ENCODE results near the gene TMEM171.

Gene TMEM171

DNA sequence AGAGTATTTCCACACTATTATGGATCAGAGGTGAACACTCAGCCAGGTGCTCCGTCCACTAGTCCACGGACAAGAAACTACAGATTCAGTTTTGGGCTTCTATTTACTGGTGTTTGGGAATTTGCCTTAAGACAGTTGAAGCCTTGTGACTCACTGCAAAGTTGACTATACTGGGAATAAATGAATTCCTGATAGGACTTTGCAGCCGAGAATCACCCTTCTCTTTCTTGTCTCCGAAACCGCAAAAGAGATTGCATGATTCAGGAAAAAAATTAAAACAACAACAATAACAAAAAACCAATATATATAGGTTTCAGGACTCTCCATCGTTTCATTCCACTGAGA is 716 bp downstream of the TMEM171 start:
- no peak for DNase-seq

DNA sequence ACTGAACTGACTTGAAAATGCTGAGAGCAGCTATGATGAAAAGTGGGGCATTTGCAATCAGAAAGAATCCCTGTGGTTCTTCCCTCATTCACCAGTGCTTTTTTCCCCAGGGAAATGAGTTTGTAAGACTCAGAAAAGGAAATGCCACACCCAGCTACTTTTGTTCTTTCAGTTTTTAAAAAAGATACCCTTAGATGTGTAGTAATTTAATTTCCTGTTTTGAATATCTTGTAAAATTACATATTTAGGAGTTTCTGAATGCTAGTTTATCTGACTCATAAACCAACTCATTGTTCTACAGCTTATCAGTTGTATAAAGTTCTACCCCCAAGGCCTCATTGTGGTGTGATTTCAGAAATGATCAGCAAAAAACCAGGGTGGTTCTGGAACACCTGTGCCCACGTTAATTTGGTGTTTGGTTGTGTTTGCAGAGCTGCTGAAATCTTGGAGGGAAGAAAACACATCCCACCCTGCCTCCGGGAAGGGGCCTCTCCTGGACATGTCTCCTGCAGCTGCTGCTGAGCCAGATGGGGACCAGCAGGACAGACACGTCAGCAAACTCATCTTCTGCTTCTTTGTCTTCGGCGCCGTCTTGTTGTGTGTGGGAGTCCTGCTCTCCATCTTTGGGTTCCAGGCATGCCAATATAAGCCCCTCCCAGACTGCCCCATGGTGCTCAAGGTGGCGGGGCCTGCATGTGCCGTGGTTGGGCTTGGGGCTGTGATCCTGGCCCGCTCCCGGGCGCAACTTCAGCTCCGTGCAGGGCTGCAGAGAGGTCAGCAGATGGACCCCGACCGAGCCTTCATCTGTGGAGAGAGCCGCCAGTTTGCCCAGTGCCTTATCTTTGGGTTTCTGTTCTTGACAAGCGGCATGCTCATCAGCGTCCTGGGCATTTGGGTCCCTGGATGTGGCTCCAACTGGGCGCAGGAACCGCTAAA is 2.8 kb downstream of the TMEM171 start:
- DNase-seq: no peak

DNA sequence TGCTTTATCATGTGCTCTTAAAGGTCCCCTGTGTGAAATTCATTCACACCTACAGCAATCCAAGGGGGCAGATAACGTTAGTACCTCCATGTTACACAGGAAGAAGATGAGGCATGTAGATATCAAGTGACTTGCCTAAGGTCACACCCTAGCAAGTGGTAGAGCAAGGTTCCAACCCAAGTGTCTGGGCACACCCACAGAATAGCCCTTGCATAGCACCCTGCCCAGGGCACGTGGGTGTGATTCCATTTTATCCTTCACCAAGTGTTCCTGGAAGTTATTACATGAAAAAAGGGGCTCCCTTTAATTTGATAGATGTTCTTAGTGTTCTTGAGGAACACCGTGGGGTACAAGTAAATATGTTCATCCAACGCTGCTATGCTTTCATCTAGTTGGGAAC is 4.9 kb downstream of the TMEM171 start:
- no peak for DNase-seq

DNA sequence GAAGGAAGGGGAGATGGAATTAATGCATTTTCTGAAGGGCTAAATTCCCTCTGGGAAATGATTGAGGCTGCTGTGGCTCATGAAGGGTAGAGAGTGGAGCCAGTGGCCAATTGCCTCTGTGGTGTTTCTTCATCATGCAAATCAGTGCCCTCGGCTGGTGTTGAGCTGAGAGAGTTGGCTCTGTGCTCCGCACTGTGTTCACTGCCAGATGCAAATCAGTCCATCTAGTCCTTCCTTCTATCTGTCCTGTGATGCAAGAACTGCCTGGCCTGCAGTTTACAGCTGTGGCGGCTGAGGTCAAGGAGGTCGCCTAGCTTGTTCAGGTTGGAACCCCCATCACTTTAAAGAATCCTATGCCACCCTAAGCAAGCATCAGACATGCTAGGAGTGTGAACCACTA is 6.0 kb downstream of the TMEM171 start:
- no peak for DNase-seq

DNA sequence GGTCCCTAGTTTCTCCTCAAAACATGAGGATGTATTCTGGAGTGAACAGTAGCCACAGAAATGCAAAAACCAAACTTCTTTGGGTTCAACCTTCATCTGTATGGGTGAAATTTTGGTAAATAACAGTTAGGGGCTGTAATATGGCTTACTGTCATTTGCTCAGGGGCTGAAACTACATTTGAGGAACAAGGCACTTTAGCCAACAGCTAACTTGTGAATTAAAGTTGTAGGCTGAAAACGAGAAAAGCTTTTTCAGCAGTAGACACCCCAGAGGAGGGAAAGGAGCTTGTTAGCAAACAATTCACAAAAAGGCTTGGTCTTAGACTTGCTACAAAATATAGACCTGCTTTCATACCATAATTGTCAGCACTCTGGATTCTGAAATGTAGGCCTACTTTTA is 6.6 kb downstream of the TMEM171 start:
- no peak for DNase-seq

DNA sequence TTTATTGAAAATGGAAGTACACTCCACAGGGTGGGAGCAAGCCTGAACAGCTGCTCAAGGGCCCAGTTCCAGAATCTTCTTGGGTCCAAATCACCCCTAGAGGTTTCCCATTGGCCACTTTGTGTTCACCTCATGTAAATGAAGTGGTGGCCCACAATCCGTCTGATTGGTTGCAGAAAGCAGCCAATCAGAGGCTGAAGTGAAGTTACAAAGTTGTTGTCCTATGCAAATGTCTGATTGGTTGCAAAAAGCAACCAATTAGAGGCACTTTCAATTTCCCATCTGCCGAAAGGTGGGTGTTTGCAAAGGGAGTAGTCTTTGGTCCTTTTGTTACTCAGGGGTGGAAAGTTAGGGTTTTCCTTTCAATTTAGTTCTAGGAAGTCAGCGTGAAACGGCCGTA is 8.8 kb downstream of the TMEM171 start:
- no peak for DNase-seq

DNA sequence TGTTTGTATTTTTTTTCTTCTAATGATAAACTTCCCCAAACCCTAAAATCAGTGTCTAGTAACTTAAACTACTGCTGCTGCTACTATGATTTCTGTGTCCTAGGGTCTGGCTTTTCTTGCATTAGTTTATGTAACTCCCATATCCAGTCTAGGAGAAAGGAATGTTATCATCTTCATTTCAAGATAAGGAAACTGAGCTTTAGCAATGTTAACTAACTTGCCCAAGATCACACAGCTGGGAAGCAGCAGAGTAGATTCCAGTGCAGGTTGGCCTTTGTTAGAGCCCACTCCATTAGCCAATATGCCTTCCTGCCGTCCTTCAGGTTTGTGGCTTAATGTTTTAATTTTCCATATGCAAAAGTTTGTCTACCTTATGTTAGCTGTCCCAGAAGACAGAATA is 10.4 kb downstream of the TMEM171 start:
- no peak for DNase-seq

DNA sequence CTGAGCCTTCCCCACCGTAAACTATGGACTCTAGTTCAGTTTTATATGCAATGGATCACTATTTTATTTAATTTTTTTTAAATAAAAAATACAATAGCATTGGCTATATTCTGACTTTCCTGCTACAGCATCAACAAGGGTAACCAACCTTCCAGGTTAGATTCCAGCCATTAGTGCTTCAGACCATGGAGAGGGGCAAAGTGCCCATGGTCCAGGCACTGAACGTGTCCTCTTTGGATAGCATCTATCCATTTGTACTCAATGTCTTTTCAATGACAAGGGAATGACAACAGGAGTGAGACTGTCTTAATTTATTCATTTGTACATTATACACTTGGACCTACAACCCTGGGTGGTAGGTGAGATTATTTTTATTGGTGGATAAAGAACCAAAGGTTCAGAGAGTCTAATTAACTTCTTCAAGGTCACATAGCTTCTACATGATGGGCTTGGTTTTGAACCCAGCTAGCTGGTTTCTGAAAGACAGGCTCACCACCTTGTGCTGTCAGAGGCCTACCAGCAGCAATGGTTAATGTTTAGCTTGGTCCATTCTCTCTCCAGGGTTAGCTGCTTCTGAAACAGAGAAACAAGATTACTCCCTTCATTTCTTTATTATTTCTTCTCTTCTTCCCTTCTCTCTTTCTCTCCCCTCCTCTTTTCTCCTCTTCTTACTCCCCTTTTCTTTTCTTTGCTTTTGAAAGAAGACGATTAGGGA is 11.5 kb downstream of the TMEM171 start:
- no peak for DNase-seq

DNA sequence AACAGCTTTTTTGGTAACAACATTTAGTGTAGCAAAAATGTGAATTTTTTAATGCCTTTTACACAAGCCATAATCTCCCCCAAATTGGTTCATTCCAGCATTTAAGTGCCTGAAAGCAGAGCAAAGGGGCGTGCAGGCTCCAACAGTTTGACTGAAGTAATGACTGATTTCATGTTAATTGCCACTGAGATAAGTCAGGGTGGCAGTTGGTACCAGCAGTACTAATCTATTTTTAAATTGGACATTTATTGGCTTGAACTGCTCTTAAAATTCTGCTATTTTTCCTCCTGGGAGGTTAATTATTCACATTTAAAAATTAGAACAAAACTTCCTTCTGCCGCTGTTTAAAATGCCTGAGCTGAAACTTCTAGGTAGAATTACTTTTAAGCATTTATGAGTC is 12.4 kb downstream of the TMEM171 start:
- DNase-seq: no peak

DNA sequence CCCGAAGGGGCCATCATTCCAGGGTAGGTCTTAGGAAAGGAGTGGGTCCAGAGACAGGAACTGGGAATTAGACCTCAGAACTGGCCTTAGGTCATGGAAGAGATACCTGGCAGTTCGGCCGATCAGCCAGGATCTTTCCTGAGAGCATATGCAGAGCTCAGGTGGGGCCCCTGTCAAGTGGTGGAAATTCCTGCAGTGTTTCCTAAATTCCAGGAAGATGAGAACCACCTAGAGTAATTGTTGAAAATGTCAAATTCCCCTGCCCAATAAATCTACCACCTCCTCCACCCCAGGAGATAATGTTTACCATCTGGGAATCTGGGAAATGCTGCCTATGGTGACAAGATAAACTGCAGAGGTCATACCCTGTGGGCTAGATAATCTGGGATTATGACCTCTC is 14.6 kb downstream of the TMEM171 start:
- no peak for DNase-seq

DNA sequence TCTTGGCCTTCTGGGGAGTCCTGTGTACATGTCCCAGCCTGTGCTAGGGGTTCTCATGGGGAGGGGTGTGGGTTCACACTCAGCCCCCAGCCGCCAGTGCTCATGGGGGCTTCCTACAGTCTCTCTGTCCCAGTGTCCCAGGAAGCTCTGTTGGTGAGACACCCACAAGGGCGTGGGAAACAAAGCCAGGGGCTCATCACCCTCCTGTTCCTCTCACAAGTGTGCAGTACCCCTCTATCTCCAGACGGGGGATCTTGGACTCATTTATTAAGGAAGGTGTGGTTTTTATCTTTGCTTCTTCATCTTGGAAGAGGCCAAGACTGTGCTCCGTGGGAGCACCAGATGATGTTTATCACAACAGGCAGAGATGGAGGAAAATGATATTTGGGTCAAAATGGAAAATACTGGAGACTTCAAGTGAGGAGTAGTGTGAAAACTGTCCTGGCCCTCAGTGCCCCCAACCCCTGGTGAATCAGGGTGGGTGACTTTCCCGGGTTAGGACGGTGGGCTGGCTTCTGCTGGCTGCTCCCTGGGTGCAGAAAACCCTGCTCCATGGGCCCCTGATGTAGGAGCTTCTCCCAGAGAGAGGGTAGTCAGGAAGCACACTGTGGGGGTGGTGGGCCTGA is 15.2 kb downstream of the TMEM171 start:
- no peak for DNase-seq

DNA sequence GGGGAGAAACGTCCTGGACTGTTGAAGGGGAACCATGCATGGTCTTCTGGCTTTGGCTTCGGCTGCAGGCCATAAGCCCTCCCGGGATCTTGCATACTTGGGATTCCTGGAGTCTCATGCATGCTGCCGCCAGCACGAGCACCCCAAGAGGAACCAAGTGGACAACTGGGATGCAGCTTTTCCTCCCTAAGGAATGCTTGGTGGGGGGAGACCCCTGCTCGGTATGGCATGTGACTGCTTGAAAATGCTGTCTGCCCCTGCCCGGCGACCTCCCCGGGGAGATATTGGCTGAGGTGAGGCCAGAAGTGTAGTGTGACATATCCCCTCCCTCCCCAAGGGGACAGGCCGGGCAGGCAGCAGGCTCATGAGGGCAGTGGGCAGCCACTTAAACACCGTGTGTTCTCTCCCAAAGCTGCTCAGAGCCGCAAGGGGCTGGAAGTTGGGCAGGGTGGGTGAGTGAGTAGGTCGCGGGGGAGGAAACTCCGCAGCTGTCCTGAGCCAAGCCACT is 15.7 kb downstream of the TMEM171 start:
- no peak for DNase-seq

DNA sequence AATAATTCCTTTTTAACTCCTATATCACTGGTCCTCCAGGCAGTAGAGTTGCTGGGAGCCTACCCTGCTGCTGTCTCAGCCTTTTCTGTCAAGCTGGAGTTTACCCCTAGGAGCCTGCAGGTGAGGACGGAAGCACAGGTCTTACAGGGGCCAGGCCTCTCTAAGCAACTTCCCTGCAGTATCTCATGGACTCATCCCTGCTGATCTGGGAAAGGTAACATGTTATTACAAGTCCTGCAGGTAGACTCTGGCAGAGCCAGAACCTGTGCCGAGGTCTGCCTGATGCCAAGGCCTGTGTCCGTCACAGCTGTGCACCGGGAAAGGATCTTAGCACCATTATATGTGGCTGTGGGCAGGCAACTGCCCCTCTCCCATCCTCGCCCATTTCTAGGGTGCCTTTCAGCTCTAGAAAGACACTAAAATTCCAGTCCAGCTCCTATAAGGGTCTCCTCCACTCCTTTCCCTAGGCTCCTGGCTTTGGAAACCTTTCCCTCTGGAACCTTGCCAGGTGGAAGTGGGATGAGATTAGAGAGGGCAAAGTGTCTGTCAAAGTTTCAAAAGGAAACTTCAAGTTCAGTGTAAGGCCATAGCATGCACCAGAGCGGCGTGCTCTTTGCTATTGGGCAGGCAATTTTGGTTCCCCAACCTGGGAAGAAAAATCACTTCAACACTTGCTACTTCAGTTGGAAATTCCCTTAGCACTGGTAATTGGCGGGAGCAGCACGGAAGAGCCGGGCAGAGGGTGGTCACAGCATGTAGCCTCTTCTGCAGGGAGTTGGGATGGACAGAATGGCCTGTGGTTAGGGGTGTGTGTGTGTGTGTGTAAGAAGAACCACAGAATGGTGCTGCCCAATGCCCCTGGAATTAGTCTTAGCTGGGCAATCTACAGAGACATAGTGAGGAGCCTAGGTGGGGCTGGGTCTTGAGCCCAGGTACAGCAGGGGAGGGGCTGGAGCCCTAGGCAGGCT is 17.5 kb downstream of the TMEM171 start:
- no peak for DNase-seq

DNA sequence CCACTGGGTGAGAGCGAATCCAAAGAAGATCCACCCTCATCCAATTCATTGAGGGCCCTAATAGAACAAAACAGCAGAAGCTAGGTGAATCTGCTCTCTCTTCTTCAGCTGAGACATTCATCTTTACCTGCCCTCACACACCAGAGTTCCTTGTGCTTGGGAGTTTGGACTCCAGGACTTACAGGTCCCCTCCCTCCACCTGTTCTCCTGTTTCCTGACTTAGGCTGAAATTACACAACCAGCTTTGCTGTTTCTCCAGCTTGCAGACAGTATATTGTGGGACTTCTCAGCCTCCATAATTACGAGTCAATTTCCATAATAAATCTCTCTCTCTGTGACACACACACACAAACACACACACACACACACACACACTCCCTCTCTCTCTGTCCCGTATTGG is 19.1 kb downstream of the TMEM171 start:
- no peak for DNase-seq

DNA sequence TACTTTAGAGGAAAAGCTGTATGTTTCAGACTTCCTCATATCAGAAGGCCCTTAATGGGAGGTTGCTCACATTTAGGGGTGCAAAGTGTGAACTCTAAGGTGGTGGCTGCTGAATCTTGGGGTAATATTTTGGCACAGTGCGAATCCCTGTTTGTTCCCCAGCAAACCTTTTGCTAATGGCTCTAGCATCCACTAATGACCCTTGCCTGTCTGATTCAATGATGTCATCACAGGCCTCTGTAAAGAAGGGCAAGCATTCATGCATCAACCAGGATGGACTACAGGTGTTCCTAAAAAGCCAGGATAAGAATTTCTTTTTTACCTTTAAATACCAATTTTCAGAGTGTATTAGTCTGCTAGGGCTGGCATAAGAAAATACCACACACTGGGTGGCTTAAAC is 20.4 kb downstream of the TMEM171 start:
- DNase-seq: no peak

DNA sequence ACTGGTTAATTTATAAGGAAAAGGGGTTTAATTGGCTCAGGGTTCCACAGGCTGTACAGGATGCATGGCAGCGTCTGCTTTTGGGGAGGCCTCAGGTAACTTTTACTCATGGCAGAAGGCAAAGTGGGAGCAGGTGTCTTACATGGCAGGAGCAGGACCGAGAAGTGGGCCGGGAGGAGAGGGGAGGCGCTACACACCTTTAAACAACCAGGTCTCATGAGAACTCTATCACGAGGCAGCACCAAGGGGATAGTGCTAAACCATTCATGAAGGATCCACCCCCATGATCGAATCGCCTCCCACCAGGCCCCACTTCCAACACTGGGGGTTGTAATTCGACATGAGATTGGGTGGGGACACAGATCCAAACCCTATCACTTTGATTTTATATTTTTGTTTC is 21.7 kb downstream of the TMEM171 start:
- no peak for DNase-seq

DNA sequence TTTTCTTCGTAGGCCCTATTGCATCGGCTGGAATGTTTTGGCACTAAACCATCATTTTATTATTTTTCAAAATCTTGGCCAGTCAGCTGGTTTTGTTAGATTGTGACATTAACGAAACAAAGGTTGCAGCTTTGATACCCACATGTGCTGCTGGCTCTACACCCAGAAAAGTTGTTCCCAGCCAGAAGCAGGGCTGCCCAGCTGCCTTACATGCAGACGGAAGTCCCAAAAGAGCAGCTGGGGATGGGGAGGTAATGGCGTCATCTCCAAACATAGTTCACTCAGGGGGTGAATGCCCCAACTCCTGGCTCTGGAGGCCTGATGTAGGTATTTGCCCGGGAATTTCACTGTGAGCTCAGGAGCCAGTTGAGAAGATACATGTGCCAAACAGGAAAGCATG is 23.3 kb downstream of the TMEM171 start:
- DNase-seq: no peak

DNA sequence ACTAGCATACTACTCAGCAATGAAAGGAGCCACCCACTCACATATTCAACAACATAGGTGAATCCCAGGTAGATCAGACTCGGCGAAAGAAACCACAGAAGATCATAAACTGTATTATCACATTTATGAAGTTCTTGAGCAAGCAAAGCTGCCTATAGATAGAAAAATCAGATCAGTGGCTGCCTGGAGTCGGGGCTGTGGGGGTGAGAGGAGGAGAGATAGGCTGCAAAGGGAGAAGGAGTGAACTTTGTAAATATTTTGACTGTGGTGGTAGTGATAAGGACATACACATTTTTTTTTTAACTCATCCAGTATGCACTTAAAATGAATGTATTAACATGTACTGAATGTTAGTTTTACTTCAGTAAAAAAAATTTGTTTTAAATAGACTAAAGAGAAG is 29.2 kb downstream of the TMEM171 start:
- DNase-seq: no peak

DNA sequence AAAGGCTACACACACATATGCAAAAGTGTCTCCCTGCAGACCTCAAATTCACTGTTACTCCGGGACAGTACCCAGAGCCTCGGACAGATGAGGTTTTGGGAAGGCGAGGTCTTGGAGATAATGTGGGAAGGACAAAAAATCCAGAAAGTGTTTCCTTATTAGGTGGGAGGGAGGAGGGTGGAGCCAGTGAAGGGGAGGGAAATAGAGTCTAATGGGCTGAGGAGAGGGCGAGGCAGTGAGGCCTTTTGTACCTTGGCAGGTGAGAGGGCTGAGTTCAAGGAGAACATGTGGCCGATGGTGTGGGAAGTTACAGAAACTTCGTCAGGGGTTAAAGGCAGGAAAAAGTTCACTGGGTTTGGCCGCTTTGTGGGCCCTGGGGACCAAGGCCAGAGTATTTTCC is 30.5 kb downstream of the TMEM171 start:
- no peak for DNase-seq

DNA sequence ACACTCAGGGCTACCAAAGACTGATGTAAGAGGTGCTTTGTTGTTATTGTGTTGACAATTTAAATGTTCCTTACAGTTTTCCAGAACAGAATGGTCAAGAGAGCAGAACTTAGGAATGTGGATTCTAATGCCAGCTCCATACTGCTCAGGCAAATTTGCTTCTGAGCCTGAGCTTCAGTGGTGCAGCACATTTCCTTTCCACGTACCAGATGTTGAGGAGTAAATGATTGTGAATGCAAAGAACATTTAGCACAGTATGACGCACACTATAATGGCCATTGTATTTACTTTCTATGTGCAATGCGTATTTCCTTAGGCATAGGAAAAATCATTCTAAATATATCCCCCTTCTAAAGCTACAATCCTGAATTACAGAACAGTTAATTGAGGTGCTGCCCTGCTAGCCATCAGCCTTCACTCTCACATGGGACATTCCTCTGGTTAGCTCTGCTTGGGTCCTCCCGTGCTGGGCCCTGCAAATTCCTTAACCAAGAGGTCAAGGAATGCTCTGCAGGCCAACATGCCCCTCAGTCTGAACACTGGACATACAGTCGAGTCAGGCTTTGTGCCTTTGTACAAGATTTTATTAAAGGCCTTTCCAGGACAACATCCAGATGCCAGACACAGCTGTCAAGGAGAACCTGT is 31.5 kb downstream of the TMEM171 start:
- no peak for DNase-seq

DNA sequence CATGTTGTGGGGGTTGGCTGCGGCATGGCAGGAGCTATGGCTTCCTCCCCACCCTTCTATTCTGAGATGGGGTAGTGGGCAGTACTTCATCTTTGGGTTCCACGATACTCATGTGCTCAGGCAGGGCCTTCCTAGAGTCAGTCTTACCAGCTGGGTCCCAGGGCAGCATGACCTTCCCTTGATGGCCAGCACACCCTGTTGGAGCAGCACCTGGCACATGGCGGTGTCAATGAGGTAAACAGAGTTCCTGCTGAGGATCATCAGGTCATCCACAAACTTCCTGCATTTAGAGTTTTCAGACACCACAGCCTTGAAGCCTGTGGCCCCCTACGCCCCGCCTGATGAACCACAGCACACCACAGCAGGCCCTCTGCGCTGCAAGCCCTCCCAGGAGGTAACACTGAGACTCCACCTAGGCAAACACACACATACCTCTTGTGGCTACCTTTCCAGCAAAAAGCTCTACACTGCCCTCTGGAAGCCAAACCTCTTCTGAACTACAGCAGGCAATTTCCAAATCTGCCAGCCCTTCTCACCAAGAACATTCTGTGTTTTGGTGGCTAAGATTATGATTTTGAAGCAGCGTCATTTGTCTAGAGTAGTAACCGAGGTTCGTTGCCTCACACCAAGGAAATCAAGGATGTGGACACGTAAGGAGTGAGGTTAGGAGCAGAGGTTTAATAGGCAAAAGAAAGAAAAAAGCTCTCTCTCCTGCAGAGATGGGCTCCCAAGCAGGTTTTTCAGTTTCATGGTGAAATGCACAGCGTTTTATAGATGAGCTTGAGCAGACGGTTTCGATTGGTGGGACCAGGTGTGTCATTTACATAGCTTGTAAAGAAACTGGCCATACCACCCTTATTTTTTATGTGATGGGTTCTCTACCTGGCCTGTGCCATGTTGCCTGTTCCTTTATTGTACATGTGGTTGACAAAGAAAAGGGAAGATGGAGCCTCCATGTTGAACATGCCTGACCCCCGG is 32.3 kb downstream of the TMEM171 start:
- DNase-seq: no peak
